Non-pigmented ciliary epithelial cell (primary cell): ENCODE results near the gene FICD.

Experiments
- DNase-seq: peaks from one replicate; pipeline ENCODE4 v3.0.0-alpha.2; 2010; ENCODE audit warnings: low read depth

Gene FICD

DNA sequence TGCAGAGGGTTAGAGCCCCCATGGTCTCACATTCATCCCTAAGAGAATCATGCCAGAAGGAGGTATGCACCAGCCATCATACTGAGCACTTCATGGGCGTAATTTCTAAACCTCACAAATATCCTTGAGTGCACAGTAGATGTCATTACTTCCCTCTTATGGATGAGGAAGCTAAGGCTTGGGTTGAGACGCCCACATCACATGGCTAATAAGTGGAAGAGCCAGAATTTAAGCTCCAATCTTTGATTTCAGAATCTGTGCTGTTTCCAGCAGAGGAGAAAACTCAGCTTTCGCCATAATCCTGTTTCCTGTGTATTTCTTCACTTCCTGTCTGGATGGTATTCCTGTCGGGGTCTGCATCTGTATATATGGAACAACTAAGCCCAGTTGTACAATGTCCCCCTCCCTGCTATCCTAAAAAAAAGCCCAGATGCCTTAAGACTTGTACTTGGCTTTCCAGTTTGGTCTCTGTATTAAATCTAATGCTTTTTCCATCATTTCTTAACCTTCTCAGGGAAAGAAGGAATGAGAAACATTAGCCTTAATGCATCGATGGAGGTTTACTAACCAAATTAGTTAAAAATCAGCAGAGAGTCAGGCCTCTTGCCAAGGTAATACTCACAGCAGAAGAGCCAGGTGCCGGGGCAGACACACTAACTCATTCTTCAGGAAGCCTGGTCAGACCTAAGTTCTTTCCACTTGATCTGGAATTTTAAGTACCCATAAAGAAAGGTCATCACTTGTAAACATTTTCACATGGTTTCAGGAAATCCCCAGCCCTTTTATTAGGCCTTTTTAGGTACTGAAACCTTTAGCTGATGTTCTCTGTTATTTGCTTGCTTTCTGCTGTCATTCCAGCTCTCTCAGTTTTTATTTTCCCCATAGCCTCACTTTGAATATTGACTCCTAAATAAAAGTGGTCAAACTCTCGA is 52.6 kb downstream of the FICD start:
- DNase-seq, result no peak

DNA sequence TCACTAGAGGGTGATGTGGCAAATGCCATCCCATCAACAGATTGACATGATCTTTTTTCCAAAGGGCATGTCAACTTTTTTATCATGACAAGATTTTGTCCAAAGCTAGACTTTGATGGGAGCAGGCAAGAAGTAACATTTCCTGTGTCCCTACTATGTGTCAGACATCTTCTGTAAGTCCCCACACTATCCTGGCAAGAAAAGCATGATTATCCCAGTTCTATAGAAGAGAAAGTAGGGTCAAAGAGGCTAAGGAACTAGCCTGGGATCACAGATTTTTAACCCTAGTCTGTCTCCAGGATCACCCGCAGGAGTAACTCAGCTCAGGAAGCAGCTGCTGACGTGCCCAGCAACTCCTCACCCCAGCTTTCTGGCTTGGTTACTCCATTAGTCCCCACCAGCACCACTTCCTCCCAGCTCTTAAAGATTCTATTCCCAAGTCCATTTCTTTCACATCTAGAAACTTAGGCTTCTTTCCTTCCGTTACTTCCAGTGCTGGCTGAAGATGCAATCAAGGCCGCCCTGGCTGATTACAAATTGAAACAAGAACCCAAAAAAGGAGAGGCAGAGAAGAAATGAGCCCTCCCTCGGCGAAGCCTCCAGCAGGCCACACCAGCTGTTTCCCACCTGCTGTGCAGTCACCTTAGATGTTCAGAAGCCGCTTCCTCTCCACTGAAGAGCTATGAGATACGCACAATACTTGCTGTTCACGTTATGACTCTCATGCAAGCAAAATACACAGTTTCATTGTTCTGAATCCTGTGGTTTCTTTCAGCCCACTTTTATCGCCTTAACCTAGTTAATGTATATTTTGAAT is 53.5 kb downstream of the FICD start:
- no peak for DNase-seq
